T-helper 1 cell treated with Interleukin-12 subunit alpha and Interleukin-12 subunit beta and Interleukin-4 antibody, amounts not matched to agents 30 μg/mL and 1 μg/mL, for 36 hours (primary cell): Measurements from ENCODE around the gene HMCN2.

Experiments used
- H3K27ac Mint-ChIP-seq: one replicate; pipeline ENCODE4 v1.8.0; 2021; ENCODE audit warnings: mild to moderate bottlenecking, mixed read lengths
- H3K27me3 Mint-ChIP-seq: one replicate; pipeline ENCODE4 v1.8.0; 2021; ENCODE audit warnings: low read depth, mixed read lengths
- H3K36me3 Mint-ChIP-seq: one replicate; pipeline ENCODE4 v1.8.0; 2021; ENCODE audit warnings: low read depth, mixed read lengths
- H3K4me1 Mint-ChIP-seq: one replicate; pipeline ENCODE4 v1.8.0; 2021; ENCODE audit warnings: low read depth, mixed read lengths
- H3K4me3 Mint-ChIP-seq: one replicate; pipeline ENCODE4 v1.8.0; 2021; ENCODE audit warnings: mild to moderate bottlenecking, moderate library complexity, mixed read lengths
- H3K9me3 Mint-ChIP-seq: one replicate; pipeline ENCODE4 v1.8.0; 2021; ENCODE audit warnings: mixed read lengths

HMCN2 gene

DNA sequence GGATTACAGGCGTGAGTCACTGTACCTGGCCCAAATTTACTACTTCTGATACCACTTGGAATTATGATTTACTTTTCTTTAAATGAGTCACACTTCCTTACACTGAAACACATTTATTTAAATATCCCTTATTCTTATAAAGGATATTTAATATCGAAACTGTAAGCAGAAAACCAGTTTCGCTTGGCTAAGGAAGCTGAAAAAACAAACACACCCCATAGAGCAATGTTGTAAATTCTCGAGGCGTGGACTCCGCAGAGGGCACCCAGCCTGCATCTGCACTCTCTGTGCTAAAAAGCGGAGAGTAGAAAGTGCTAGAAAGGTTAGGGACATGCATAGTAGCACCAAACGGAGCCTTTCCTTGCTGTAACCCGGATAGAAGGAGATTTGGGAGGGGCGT lies 86.5 kb downstream of the HMCN2 start:
- Mint-ChIP-seq H3K27ac (no peak overlapping the region), H3K9me3 (no peaks in the 10 kb centered on the region), H3K27me3 (no peaks in the 10 kb centered on the region), H3K4me1 (no peaks in the 10 kb centered on the region), H3K36me3 (no peaks in the 10 kb centered on the region), H3K4me3 (no peak overlapping the region)

GRCh38 chr9:130352586-130353285 lies 87.2 kb downstream of the HMCN2 start:
- no peaks in the 10 kb centered on the region for H3K36me3 Mint-ChIP-seq
- no peaks in the 10 kb centered on the region for H3K27me3 Mint-ChIP-seq
- no peaks in the 10 kb centered on the region for H3K4me1 Mint-ChIP-seq
- no peaks in the 10 kb centered on the region for H3K9me3 Mint-ChIP-seq
- no peak overlapping the region for H3K4me3 Mint-ChIP-seq
- H3K27ac Mint-ChIP-seq: no peak overlapping the region

DNA sequence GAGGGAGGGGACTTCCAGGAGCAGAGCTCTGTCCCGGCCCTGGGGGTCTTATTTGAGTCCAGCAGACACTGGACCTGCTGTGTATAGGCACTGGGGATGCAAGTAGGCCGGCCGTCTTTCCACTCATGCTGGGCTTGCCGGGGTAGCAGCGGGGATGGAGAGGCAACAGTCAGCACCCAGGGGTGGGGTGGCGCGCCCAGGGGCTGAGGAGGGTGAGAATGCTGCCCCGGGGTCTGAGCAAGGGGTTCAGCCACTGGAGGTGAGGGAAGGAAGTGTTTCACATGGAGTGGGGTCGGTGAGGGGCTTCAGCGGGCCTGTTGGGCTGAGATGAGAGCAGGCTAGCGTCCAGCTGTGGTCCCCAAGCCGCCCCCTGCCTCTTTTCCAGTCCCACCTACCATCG lies 88.8 kb downstream of the HMCN2 start:
- H3K27ac Mint-ChIP-seq: no peak overlapping the region
- no peak overlapping the region for H3K4me3 Mint-ChIP-seq
- H3K9me3 Mint-ChIP-seq: no peaks in the 10 kb centered on the region
- H3K27me3 Mint-ChIP-seq: no peaks in the 10 kb centered on the region
- no peaks in the 10 kb centered on the region for H3K36me3 Mint-ChIP-seq
- no peaks in the 10 kb centered on the region for H3K4me1 Mint-ChIP-seq

DNA sequence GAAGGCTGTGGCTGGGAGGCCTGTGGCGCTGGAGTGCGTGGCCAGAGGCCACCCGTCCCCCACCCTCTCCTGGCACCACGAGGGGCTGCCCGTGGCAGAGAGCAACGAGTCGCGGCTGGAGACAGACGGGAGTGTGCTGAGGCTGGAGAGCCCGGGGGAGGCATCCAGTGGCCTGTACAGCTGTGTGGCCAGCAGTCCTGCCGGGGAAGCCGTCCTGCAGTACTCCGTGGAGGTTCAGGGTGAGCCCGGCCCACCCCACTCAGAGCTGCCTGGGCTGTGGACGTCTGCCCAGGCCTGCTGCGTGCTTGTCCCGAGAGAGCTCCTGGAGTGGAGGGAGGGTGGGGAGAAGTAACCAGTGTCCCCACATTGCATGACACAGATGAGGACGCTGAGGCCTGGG lies 89.2 kb downstream of the HMCN2 start:
- H3K4me1 Mint-ChIP-seq: no peaks in the 10 kb centered on the region
- no peaks in the 10 kb centered on the region for H3K27me3 Mint-ChIP-seq
- no peak overlapping the region for H3K27ac Mint-ChIP-seq
- H3K4me3 Mint-ChIP-seq: no peak overlapping the region
- H3K36me3 Mint-ChIP-seq: no peaks in the 10 kb centered on the region
- no peaks in the 10 kb centered on the region for H3K9me3 Mint-ChIP-seq

GRCh38 chr9:130356033-130356432 lies 90.5 kb downstream of the HMCN2 start:
- Mint-ChIP-seq H3K27me3 (no peaks in the 10 kb centered on the region), H3K27ac (no peak overlapping the region), H3K4me3 (no peak overlapping the region), H3K4me1 (no peaks in the 10 kb centered on the region), H3K36me3 (no peaks in the 10 kb centered on the region), H3K9me3 (no peaks in the 10 kb centered on the region)

GRCh38 chr9:130356877-130357584 lies 91.5 kb downstream of the HMCN2 start:
- Mint-ChIP-seq H3K4me1 (no peaks in the 10 kb centered on the region), H3K9me3 (no peaks in the 10 kb centered on the region), H3K27ac (no peak overlapping the region), H3K36me3 (no peaks in the 10 kb centered on the region), H3K27me3 (no peaks in the 10 kb centered on the region), H3K4me3 (no peak overlapping the region)

DNA sequence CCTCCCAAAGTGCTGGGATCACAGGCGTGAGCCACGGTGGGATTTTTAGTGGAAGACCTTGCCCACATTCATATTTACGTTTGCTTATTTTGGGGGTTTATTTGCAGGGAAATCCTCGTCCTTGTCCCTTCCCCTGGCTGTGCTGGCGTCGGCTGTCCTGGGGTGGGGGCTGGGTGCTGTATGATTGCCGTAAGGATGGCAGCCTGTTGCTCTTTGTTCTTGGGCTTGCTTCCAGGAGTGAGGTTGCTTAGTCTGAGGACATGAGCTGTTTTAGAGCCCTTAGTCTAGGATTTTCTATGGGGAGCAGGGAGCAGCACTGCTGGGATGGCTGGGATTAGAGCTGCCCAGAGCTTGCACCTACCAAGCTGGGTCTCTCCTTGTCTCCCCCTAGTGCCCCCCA lies 93.4 kb downstream of the HMCN2 start:
- Mint-ChIP-seq H3K27ac (no peak overlapping the region), H3K4me3 (no peak overlapping the region), H3K9me3 (no peaks in the 10 kb centered on the region), H3K27me3 (no peaks in the 10 kb centered on the region), H3K36me3 (no peaks in the 10 kb centered on the region), H3K4me1 (no peaks in the 10 kb centered on the region)

DNA sequence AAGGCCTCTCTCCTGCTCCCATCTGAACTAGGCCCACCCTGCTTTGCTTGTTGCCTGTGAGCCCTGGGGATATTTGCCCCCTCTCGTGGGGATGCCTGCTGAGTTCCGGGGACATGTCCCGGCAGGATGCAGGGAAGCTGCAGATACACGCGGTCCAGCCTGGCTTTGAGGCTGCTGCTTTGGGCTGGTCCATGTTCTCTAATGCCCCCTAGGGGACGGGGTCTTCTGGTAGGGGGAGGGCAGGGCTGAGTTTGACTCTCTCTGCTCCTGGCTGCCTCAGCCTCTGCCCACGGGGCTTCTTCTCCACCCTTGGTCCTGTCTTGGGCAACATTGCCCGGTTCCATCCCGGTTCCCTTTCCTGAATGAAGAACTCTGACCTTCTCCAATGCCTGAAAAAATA lies 94.3 kb downstream of the HMCN2 start:
- H3K4me1 Mint-ChIP-seq: no peaks in the 10 kb centered on the region
- H3K27me3 Mint-ChIP-seq: no peaks in the 10 kb centered on the region
- H3K4me3 Mint-ChIP-seq: no peak overlapping the region
- H3K36me3 Mint-ChIP-seq: no peaks in the 10 kb centered on the region
- no peak overlapping the region for H3K27ac Mint-ChIP-seq
- H3K9me3 Mint-ChIP-seq: no peaks in the 10 kb centered on the region

DNA sequence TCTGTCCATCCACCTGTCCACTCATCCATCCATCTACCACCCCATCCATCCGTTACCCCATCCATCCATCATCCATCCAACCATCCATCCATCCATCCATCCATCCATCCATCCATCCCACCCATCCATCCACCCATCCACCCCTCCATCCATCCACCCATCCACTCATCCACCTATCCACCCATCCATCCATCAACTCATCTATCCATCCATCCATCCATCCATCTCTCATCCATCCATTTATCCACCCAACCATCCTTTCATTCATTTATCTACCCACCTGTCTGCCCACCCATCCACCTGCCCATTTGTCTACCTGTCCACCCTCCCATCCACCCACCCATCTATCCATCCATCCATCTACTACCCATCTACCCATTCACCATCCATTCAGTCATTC lies 95.1 kb downstream of the HMCN2 start:
- no peak overlapping the region for H3K4me3 Mint-ChIP-seq
- no peaks in the 10 kb centered on the region for H3K27me3 Mint-ChIP-seq
- H3K36me3 Mint-ChIP-seq: no peaks in the 10 kb centered on the region
- H3K4me1 Mint-ChIP-seq: no peaks in the 10 kb centered on the region
- H3K27ac Mint-ChIP-seq: no peak overlapping the region
- no peaks in the 10 kb centered on the region for H3K9me3 Mint-ChIP-seq

GRCh38 chr9:130361873-130362362 lies 96.4 kb downstream of the HMCN2 start:
- Mint-ChIP-seq H3K27me3 (peaks cover 3% of the 10 kb centered on the region), H3K27ac (no peak overlapping the region), H3K4me3 (no peak overlapping the region), H3K4me1 (no peaks in the 10 kb centered on the region), H3K9me3 (no peaks in the 10 kb centered on the region), H3K36me3 (no peaks in the 10 kb centered on the region)

- no peak overlapping the region for H3K4me3 Mint-ChIP-seq
- H3K27ac Mint-ChIP-seq: no peak overlapping the region
- H3K9me3 Mint-ChIP-seq: no peaks in the 10 kb centered on the region
- H3K27me3 Mint-ChIP-seq: peaks cover 3% of the 10 kb centered on the region
- H3K4me1 Mint-ChIP-seq: no peaks in the 10 kb centered on the region
- no peaks in the 10 kb centered on the region for H3K36me3 Mint-ChIP-seq
These were observed 97.1 kb downstream of the HMCN2 start for GRCh38 chr9:130362691-130363090.

- Mint-ChIP-seq H3K4me1 (no peaks in the 10 kb centered on the region), H3K27me3 (peaks cover 3% of the 10 kb centered on the region)
These were observed 98.3 kb downstream of the HMCN2 start for GRCh38 chr9:130363755-130364404.

GRCh38 chr9:130364619-130365322 lies 99.2 kb downstream of the HMCN2 start:
- no peaks in the 10 kb centered on the region for H3K36me3 Mint-ChIP-seq
- peaks cover 3% of the 10 kb centered on the region for H3K27me3 Mint-ChIP-seq
- H3K4me1 Mint-ChIP-seq: no peaks in the 10 kb centered on the region
- H3K27ac Mint-ChIP-seq: no peak overlapping the region
- no peak overlapping the region for H3K4me3 Mint-ChIP-seq
- H3K9me3 Mint-ChIP-seq: peaks cover 6% of the 10 kb centered on the region

More at GRCh38 chr9:130363755-130364404, 98.3 kb downstream of the HMCN2 start:
- no peak overlapping the region for H3K27ac Mint-ChIP-seq
- H3K9me3 Mint-ChIP-seq: peaks cover 6% of the 10 kb centered on the region
- H3K36me3 Mint-ChIP-seq: no peaks in the 10 kb centered on the region
- no peak overlapping the region for H3K4me3 Mint-ChIP-seq

GRCh38 chr9:130365323-130365721 lies 99.8 kb downstream of the HMCN2 start:
- no peak overlapping the region for H3K4me3 Mint-ChIP-seq

More at GRCh38 chr9:130365323-130365721, 99.8 kb downstream of the HMCN2 start:
- H3K27ac Mint-ChIP-seq: no peak overlapping the region
- peaks cover 6% of the 10 kb centered on the region for H3K9me3 Mint-ChIP-seq
- no peaks in the 10 kb centered on the region for H3K4me1 Mint-ChIP-seq
- peaks cover 3% of the 10 kb centered on the region for H3K27me3 Mint-ChIP-seq
- H3K36me3 Mint-ChIP-seq: no peaks in the 10 kb centered on the region
